HG03139 (cell line): ENCODE results near the gene GARIN5A.
A peak's percentile ranks its signal among the peaks of the same experiment; 100 is the strongest.

Source experiments
- ATAC-seq: cut with Tn5 transposase; IDR thresholded peaks from one replicate; pipeline ENCODE4 v1.9.1; 2021; ENCODE audit not compliant: unreplicated experiment

The GARIN5A gene

GRCh38 chr19:50435627-50436026 is 41.0 kb downstream of the GARIN5A start:
- ATAC-seq: no peak

GRCh38 chr19:50435221-50435620 is 41.4 kb downstream of the GARIN5A start:
- ATAC-seq: no peak

- ATAC-seq: no peak
These were observed 42.1 kb downstream of the GARIN5A start for GRCh38 chr19:50434525-50434924.

- no peak for ATAC-seq
These were observed 43.2 kb downstream of the GARIN5A start for GRCh38 chr19:50433201-50434180.

- ATAC-seq: peak; percentile 15
These were observed 44.2 kb downstream of the GARIN5A start, which contains the start of gene MYBPC2 for GRCh38 chr19:50432221-50433028. MYBPC2 (plus strand) TSS chr19:50432892; CDS start chr19:50432954, 62 bp downstream.

GRCh38 chr19:50431343-50432220 is 45.1 kb downstream of the GARIN5A start:
- ATAC-seq: peak; percentile 58

- no peak for ATAC-seq
These were observed 45.7 kb downstream of the GARIN5A start for GRCh38 chr19:50430888-50431342.

GRCh38 chr19:50428772-50429463 is 47.7 kb downstream of the GARIN5A start:
- no peak for ATAC-seq

GRCh38 chr19:50427997-50428425 is 48.6 kb downstream of the GARIN5A start:
- ATAC-seq: no peak

- no peak for ATAC-seq
These were observed 49.2 kb downstream of the GARIN5A start for GRCh38 chr19:50427318-50427925.

- ATAC-seq: no peak
These were observed 51.1 kb downstream of the GARIN5A start for GRCh38 chr19:50425581-50425980.

GRCh38 chr19:50423279-50424113 is 53.2 kb downstream of the GARIN5A start:
- ATAC-seq: no peak

- ATAC-seq: no peak
These were observed 54.0 kb downstream of the GARIN5A start for GRCh38 chr19:50422397-50423278.

- no peak for ATAC-seq
These were observed 55.8 kb downstream of the GARIN5A start for GRCh38 chr19:50420808-50421207.

- no peak for ATAC-seq
These were observed 56.5 kb downstream of the GARIN5A start for GRCh38 chr19:50420127-50420526.

- no peak for ATAC-seq
These were observed 57.0 kb downstream of the GARIN5A start for GRCh38 chr19:50419580-50420035.

- no peak for ATAC-seq
These were observed 57.5 kb downstream of the GARIN5A start for GRCh38 chr19:50419022-50419579.
